ENCODE data around the gene DIDO1. TPM values are rescaled to one million over a fixed set of nuclear protein-coding genes. Genes with fewer than 3 reads are reported as not detected.

Gene DIDO1
- total and polyA plus RNA-seq, 2 of the 13 experiments (the other 11 are each of a cell fraction or from before 2014, with no cell fraction given) = 75.0 to 75.1 TPM

DNA sequence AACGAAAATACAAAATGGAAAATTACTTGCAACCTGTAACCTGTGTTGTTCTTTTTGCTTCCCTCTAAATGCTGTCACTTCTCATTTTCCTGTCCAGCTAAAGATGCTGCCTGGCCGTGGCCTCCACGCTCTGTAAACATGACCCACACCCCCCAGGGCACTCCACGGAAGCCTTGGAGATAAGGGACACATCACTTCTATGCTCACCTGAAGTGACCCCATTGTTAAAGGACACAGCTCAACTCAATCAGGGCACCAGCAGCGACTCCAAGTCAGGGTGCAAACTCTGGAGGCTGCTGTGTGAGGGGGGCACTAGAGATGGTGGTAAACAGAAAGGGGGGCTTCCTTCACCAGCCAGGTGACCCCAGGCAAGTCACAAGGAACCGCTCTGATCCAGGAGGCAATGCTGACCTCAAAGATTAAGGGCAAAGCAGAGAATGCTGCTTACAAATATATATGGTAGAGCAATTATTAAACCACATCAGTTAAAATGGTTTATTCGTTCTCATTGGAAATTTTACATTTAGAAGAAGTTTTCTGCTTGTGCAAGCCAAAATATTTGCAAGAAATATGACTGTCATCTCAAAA is 13.2 kb downstream of the DIDO1 start (continued):
- TF ChIP-seq ZNF512 (CRISPR knock-in tag; IDR thresholded peaks at IDR 0.05) (no peak), ZNF567 (CRISPR knock-in tag; IDR thresholded peaks at IDR 0.05; ENCODE audit: borderline replicate concordance) (no peak), ZNF724P (CRISPR knock-in tag; IDR thresholded peaks at IDR 0.05; ENCODE audit: borderline replicate concordance) (no peak), PHB2 (IDR thresholded peaks at IDR 0.05; ENCODE audit: partially characterized antibody) (no peak), MTF2 (CRISPR knock-in tag; IDR thresholded peaks at IDR 0.05; ENCODE audit: borderline replicate concordance) (no peak), FOXC1 (CRISPR knock-in tag; IDR thresholded peaks at IDR 0.05; ENCODE audit: borderline replicate concordance) (0 out of 2 replicates have a peak, but pooled peaks have one; percentile 25), ZNF609 (CRISPR knock-in tag; IDR thresholded peaks at IDR 0.05; ENCODE audit: borderline replicate concordance) (peak; percentile 40; the same call in 1 of the 2 replicates), E2F2 (CRISPR knock-in tag; IDR thresholded peaks at IDR 0.05; ENCODE audit: borderline replicate concordance) (no peak), PHF20 (CRISPR knock-in tag; IDR thresholded peaks at IDR 0.05) (no peak), SOX5 (CRISPR knock-in tag; IDR thresholded peaks at IDR 0.05; ENCODE audit: borderline replicate concordance) (0 out of 2 replicates have a peak, but pooled peaks have one; percentile 24), ZNF780A (CRISPR knock-in tag; IDR thresholded peaks at IDR 0.05) (no peak), THAP11 (CRISPR knock-in tag; IDR thresholded peaks at IDR 0.05) (no peak), RXRB (CRISPR knock-in tag; IDR thresholded peaks at IDR 0.05; ENCODE audit: borderline replicate concordance) (peak; percentile 93), BORCS8-MEF2B (CRISPR knock-in tag; IDR thresholded peaks at IDR 0.05) (no peak), KDM2A (CRISPR knock-in tag; IDR thresholded peaks at IDR 0.05; ENCODE audit: borderline replicate concordance, low read depth) (no peak), THYN1 (CRISPR knock-in tag; IDR thresholded peaks at IDR 0.05; ENCODE audit: borderline replicate concordance, low read depth) (no peak), GATAD2A (CRISPR knock-in tag; IDR thresholded peaks at IDR 0.05) (peak; percentile 75), ZNF552 (CRISPR knock-in tag; IDR thresholded peaks at IDR 0.05; ENCODE audit: borderline replicate concordance) (no peak), TCF7 (IDR thresholded peaks at IDR 0.05; ENCODE audit: low read depth) (0 out of 2 replicates have a peak, but pooled peaks have one; percentile 26), CBX5 (CRISPR knock-in tag; IDR thresholded peaks at IDR 0.05; ENCODE audit: borderline replicate concordance) (0 out of 2 replicates have a peak, but pooled peaks have one; percentile 22), SALL1 (CRISPR knock-in tag; IDR thresholded peaks at IDR 0.05) (peak; percentile 63; the same call in 1 of the 2 replicates)
- TF ChIP-seq, protein P1, sequence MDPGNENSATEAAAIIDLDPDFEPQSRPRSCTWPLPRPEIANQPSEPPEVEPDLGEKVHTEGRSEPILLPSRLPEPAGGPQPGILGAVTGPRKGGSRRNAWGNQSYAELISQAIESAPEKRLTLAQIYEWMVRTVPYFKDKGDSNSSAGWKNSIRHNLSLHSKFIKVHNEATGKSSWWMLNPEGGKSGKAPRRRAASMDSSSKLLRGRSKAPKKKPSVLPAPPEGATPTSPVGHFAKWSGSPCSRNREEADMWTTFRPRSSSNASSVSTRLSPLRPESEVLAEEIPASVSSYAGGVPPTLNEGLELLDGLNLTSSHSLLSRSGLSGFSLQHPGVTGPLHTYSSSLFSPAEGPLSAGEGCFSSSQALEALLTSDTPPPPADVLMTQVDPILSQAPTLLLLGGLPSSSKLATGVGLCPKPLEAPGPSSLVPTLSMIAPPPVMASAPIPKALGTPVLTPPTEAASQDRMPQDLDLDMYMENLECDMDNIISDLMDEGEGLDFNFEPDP (CRISPR knock-in tag; conservative IDR thresholded peaks at IDR 0.05) = no peak

Measured in HepG2 (cell line).